ENCODE data around the gene USF2. TPM values are rescaled to one million over a fixed set of nuclear protein-coding genes. Genes with fewer than 3 reads are reported as not detected.

Gene USF2
- total and polyA plus RNA-seq, 8 donors, result 26.8 to 109 (median 86.0) TPM

DNA sequence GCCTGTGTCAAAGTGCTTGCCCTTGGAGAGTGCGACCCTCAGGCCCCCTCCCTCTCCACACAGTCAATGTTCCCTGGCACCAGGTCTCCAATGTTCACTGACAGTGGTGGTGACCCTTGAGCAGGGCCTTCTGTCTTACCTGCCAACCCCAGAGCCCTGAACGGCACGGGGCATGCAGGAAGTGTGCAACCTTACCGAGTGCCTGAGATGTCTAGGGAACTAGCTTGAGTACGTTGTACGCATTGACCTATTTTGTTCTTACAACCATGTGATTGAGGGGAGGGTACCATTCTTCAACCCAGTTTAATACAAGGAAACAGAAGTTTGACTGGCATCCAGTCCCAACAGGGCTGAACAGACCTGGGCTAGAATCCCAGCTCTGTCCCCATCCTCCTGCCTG is 36.4 kb downstream of the USF2 start:
- DNase-seq, result no peak
- Histone ChIP-seq H3K9me3 (no peaks in the 10 kb centered on the region), H3K27ac (no peak overlapping the region), H3K4me1 (no peaks in the 10 kb centered on the region), H3K4me3 (no peak overlapping the region), H3K27me3 (peaks cover 0 to 30% (median under 1%) of the 10 kb centered on the region in 3 donors), H3K36me3 (no peaks in the 10 kb centered on the region)
- WGBS, 5 donors, result 74 to 86% (median 84%) methylated on average over 5 to 6 of the region's 6 CpGs
- intact Hi-C loops (cut with DNase I; ENCODE audit: low total_unique reads), result no loop called here
- TF ChIP-seq, protein P1, sequence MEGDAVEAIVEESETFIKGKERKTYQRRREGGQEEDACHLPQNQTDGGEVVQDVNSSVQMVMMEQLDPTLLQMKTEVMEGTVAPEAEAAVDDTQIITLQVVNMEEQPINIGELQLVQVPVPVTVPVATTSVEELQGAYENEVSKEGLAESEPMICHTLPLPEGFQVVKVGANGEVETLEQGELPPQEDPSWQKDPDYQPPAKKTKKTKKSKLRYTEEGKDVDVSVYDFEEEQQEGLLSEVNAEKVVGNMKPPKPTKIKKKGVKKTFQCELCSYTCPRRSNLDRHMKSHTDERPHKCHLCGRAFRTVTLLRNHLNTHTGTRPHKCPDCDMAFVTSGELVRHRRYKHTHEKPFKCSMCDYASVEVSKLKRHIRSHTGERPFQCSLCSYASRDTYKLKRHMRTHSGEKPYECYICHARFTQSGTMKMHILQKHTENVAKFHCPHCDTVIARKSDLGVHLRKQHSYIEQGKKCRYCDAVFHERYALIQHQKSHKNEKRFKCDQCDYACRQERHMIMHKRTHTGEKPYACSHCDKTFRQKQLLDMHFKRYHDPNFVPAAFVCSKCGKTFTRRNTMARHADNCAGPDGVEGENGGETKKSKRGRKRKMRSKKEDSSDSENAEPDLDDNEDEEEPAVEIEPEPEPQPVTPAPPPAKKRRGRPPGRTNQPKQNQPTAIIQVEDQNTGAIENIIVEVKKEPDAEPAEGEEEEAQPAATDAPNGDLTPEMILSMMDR (IDR thresholded peaks at IDR 0.05), result no peak
- TF ChIP-seq POLR2AphosphoS5 (IDR thresholded peaks at IDR 0.05), result no peak
- TF ChIP-seq POLR2A (IDR thresholded peaks at IDR 0.05), result no peak
- no peak for TF ChIP-seq EP300 (IDR thresholded peaks at IDR 0.05)

DNA sequence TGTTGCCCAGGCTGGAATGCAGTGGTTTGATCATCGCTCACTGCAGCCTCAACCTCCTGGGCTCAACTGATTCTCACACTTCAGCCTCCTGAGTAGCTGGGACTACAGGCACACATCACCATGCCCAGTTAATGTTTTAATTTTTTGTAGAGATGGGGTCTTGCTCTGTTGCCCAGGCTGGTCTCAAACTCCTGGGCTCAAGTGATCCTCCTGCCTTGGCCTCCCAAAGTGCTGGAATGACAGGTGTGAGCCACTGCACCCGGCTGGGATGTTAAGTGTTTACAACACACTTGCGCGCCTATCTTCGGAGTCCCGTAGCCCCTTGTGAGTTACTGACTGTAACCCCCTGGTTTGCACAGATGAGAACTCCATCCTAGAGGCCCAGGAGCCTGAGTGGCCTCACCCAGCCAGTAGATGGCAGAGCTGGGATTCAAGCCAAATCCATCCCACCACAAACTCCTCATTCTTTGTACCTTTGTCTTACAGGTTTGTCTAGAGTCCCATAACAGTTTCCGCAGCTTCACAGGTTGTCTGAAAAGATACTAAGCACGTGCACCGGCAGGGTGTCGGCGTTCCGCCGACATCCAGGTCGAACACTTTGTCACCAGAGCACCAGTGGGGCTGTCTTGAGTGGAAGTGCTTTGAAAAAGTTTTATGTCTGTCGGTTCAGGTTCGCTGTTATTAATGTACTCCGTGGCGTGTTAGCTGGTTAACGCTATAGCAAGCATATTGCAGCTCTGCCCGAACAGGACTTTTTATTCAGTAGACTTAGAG is 37.9 kb downstream of the USF2 start:
- no peaks in the 10 kb centered on the region for H3K4me1 ChIP-seq
- peaks cover 0 to 31% (median 0%) of the 10 kb centered on the region in 3 donors for H3K27me3 ChIP-seq
- H3K9me3 ChIP-seq, result no peaks in the 10 kb centered on the region
- DNase-seq, result no peak
- no peak overlapping the region for H3K4me3 ChIP-seq
- H3K36me3 ChIP-seq, result no peaks in the 10 kb centered on the region
- TF ChIP-seq POLR2A (IDR thresholded peaks at IDR 0.05) (no peak), POLR2AphosphoS5 (IDR thresholded peaks at IDR 0.05) (no peak), EP300 (IDR thresholded peaks at IDR 0.05) (no peak)
- TF ChIP-seq, protein P1 (IDR thresholded peaks at IDR 0.05), result no peak
- WGBS, 5 donors, result 77 to 86% (median 83%) methylated on average over 15 to 20 of the region's 20 CpGs
- intact Hi-C loops (cut with DNase I; ENCODE audit: low total_unique reads), result no loop called here
- no peak overlapping the region for H3K27ac ChIP-seq

DNA sequence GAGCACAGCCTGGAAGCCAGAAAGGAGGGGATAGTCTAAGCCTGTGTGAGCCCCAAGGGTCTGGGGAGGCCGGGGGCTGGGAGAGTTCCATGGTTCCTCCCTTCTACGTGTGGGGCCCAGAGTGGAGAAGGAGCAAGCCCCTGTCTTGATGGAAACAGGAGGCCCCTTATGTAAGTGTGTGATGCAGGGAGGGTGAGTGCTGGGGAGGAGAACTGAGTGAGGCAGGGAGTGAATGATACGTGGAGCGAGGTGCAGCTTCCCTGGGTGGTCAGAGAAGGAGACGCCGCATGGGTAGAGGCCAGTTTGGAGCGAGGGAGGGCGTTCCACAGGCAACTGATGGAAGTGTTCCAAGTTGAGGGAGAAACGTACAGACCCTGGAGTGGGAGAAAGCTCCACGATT is 39.2 kb downstream of the USF2 start:
- intact Hi-C loops (cut with DNase I; ENCODE audit: low total_unique reads), result no loop called here
- Histone ChIP-seq H3K4me3 (no peak overlapping the region), H3K27me3 (peaks cover 0 to 24% (median 0%) of the 10 kb centered on the region in 3 donors), H3K27ac (no peak overlapping the region), H3K4me1 (no peaks in the 10 kb centered on the region), H3K9me3 (no peaks in the 10 kb centered on the region), H3K36me3 (no peaks in the 10 kb centered on the region)
- no peak for DNase-seq
- TF ChIP-seq, protein P1 (IDR thresholded peaks at IDR 0.05), result no peak
- no peak for TF ChIP-seq POLR2A (IDR thresholded peaks at IDR 0.05)
- TF ChIP-seq EP300 (IDR thresholded peaks at IDR 0.05), result no peak
- TF ChIP-seq POLR2AphosphoS5 (IDR thresholded peaks at IDR 0.05), result no peak
- 65 to 83% (median 79%) methylated on average over 10 of the region's 10 CpGs for WGBS, 5 donors

DNA sequence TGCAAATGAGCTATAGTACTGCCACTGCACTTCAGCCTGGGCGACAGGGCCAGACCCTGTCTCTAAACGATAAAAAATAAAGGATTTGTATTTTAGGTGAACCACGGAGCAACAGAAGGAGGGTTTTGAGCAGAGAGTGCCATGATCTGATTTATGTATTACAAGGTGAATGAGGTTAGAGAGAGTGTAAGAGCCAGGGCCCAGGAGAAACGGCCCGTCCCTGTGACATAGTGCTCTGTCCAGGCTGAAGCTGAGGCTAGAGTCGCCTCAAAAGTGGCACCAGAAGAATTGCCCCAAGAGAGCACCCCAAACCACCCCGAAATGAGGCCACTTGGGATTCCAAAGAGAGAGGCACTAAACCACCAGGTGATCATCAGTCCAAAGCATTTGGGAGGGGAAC is 40.1 kb downstream of the USF2 start:
- no peak overlapping the region for H3K27ac ChIP-seq
- WGBS, 5 donors, result 63 to 82% (median 76%) methylated on average over 7 of the region's 7 CpGs
- no peak overlapping the region for H3K4me3 ChIP-seq
- no peaks in the 10 kb centered on the region for H3K4me1 ChIP-seq
- DNase-seq, result no peak
- H3K27me3 ChIP-seq, result peaks cover 0 to 23% (median 0%) of the 10 kb centered on the region in 3 donors
- no peaks in the 10 kb centered on the region for H3K9me3 ChIP-seq
- intact Hi-C loops (cut with DNase I; ENCODE audit: low total_unique reads), result no loop called here
- no peaks in the 10 kb centered on the region for H3K36me3 ChIP-seq
- TF ChIP-seq EP300 (IDR thresholded peaks at IDR 0.05) (no peak), POLR2AphosphoS5 (IDR thresholded peaks at IDR 0.05) (no peak), POLR2A (IDR thresholded peaks at IDR 0.05) (no peak)
- TF ChIP-seq, protein P1 (IDR thresholded peaks at IDR 0.05), result no peak

Measured in stomach (tissue), 9 donors.